Adrenal gland (tissue), 12 donors: ENCODE measurements around the gene PELI3. TPM values are rescaled to one million over a fixed set of nuclear protein-coding genes. Genes with fewer than 3 reads are reported as not detected.

Experiments
- DNase-seq, 7 donors: peaks; one replicate each; pipeline ENCODE4 v3.0.0-alpha.2; 2019 to 2020
- H3K27ac ChIP-seq, 5 donors: fragments of 200-600 bp; sonication (generic) in 4 of 5; 1 replicate in 3 of 5; 2 replicates in 2 of 5; pipeline versions ENCODE4 v1.5.1 to v1.8.0; 2016 to 2020; ENCODE audit warnings: mild to moderate bottlenecking in 1 of 5
- H3K27me3 ChIP-seq: fragments of 200-600 bp; 2 replicates; pipeline ENCODE4 v1.8.0; 2021
- H3K36me3 ChIP-seq, 2 donors: fragments of 200-600 bp; replicated peaks in 1 of 2; 1 replicate in 1 of 2; 2 replicates in 1 of 2; pipeline versions ENCODE4 v1.5.1 to v1.8.0; 2018 to 2022
- H3K4me1 ChIP-seq, 2 donors: fragments of 200-600 bp; replicated peaks in 1 of 2; 1 replicate in 1 of 2; 2 replicates in 1 of 2; pipeline versions ENCODE4 v1.5.1 to v1.8.0; 2018 to 2021
- H3K4me3 ChIP-seq, 4 donors: fragments of 200-600 bp; sonication (generic) in 3 of 4; one replicate each; pipeline ENCODE4 v1.5.1; 2016 to 2018
- H3K9me3 ChIP-seq, 3 donors: fragments of 200-600 bp; sonication (generic) in 1 of 3; replicated peaks in 1 of 3; 1 replicate in 2 of 3; 2 replicates in 1 of 3; pipeline versions ENCODE4 v1.5.1 to v1.8.0; 2016 to 2021
- CTCF ChIP-seq, 6 experiments: fragments of 450-650 bp in 4 of 6; fragments of 200-600 bp in 2 of 6; sonication (generic) in 1 of 6; IDR thresholded peaks; 1 replicate in 5 of 6; 2 replicates in 1 of 6; pipeline versions ENCODE4 v1.5.1 to v1.8.0; 2016 to 2021; ENCODE audit warnings: antibody characterized with exemption in 6 of 6, mild to moderate bottlenecking in 2 of 6, moderate library complexity in 1 of 6
- POLR2A ChIP-seq, 2 donors: fragments of 450-650 bp; IDR thresholded peaks; one replicate each; pipeline ENCODE4 v1.6.1; 2017; ENCODE audit warnings: antibody characterized with exemption in 2 of 2, mild to moderate bottlenecking in 2 of 2, moderate library complexity in 1 of 2
- WGBS, 4 donors: extraction: QIAGEN DNeasy Blood & Tissue Kit in 2 of 4; methylation state at CpG; one replicate each; pipeline versions ENCODE4 v1.1.5 to v1.1.7; 2013 to 2017; 5-methylcytosine and 5-hydroxymethylcytosine counted together
- intact Hi-C, 2 donors: fragments of 100-400 bp; cut with DNase I; formaldehyde crosslinking; loops; one replicate each; pipeline versions ENCODE4 v1.14.1 to v1.15.0; 2022 to 2023
- polyA plus RNA-seq, 3 donors: library from polyadenylated mRNA; stranded (reverse); fragments of 200-250 nt in 2 of 3; fragments of 350-450 nt in 1 of 3; fragmentation: Illumina TruSeq in 1 of 3; extraction: RNeasy Lipid Tissue Mini Kit (QIAGEN cat#74804) in 1 of 3; gene quantifications; one replicate each; pipeline ENCODE4 v1.2.3, GENCODE V29; 2013 to 2014
- total RNA-seq, 9 donors: library from RNA; depleted of rRNA in 4 of 9; stranded (reverse); fragments of >200 nt in 4 of 9; fragments of 120-200 nt in 1 of 9; fragmentation: NEBNext Ultra II Directional in 1 of 9; extraction: Animal tissue kit (Norgen Biotek cat#: 25700) in 1 of 9; gene quantifications; one replicate each; pipeline versions ENCODE4 v1.1.0 to v1.2.4, GENCODE V29; 2013 to 2023
- donor health status: healthy with polysubstance abuse.
- donor health status: Bipolar disorder and iron deficiency.
- donor health status: DM: yes; HTN: yes; CAD: no.
- donor health status: DM: no; HTN: no; CAD: no.
- donor health status: DM: no; HTN: no; CAD: no.
- donor health status: DM: yes; HTN: yes; CAD: no.

PELI3 gene
- total and polyA plus RNA-seq, 12 donors: 6.4 to 34.3 (median 19.0) TPM

- 24 to 41% (median 34%) methylated on average over 2 to 3 of the region's 3 CpGs for WGBS, 4 donors
- no peak overlapping the region for H3K4me3 ChIP-seq
- H3K27ac ChIP-seq: no peak overlapping the region
- H3K4me1 ChIP-seq: peaks cover 0 to 8% of the 10 kb centered on the region in 2 donors
- H3K36me3 ChIP-seq: no peaks in the 10 kb centered on the region
- H3K9me3 ChIP-seq: no peaks in the 10 kb centered on the region
- DNase-seq: no peak
- TF ChIP-seq CTCF (IDR thresholded peaks at IDR 0.05): no peak
- TF ChIP-seq POLR2A (IDR thresholded peaks at IDR 0.05): no peak
- no peaks in the 10 kb centered on the region for H3K27me3 ChIP-seq
- intact Hi-C loops: no loop called here
Measured at GRCh38 chr11:66418986-66419308, 47.8 kb upstream of the PELI3 start.

GRCh38 chr11:66419825-66420224 lies 46.9 kb upstream of the PELI3 start:
- intact Hi-C loops: no loop called here
- 2 to 3% (median 2%) methylated on average over 14 to 29 of the region's 30 CpGs for WGBS, 4 donors
- H3K4me1 ChIP-seq: peaks cover 0 to 8% of the 10 kb centered on the region in 2 donors
- no peak overlapping the region for H3K27ac ChIP-seq
- TF ChIP-seq POLR2A (IDR thresholded peaks at IDR 0.05) (no peak), CTCF (IDR thresholded peaks at IDR 0.05) (no peak)
- H3K36me3 ChIP-seq: no peaks in the 10 kb centered on the region
- no peaks in the 10 kb centered on the region for H3K27me3 ChIP-seq
- DNase-seq: no peak
- no peak overlapping the region for H3K4me3 ChIP-seq
- no peaks in the 10 kb centered on the region for H3K9me3 ChIP-seq

- DNase-seq: peak in 2 of 7 donors; percentile 43 to 68
- H3K4me3 ChIP-seq: no peak within 1 kb of the TSS
- H3K9me3 ChIP-seq: no peaks in the 10 kb centered on the region
- peaks cover 0 to 8% of the 10 kb centered on the region in 2 donors for H3K4me1 ChIP-seq
- H3K36me3 ChIP-seq: no peaks in the 10 kb centered on the region
- TF ChIP-seq POLR2A (IDR thresholded peaks at IDR 0.05) (no peak), CTCF (IDR thresholded peaks at IDR 0.05) (no peak)
- 4 to 7% (median 5%) methylated on average over 28 to 71 of the region's 71 CpGs for WGBS, 4 donors
- no peaks in the 10 kb centered on the region for H3K27me3 ChIP-seq
- intact Hi-C loops: no loop called here
- no peak within 1 kb of the TSS for H3K27ac ChIP-seq
Measured at GRCh38 chr11:66420671-66421476, 45.8 kb upstream of the PELI3 start, which contains the start of gene NPAS4. Gene NPAS4 (plus strand): TSS chr11:66421035. CDS start chr11:66421180, 145 bp downstream.

GRCh38 chr11:66421492-66422205 lies 45.1 kb upstream of the PELI3 start:
- no peaks in the 10 kb centered on the region for H3K27me3 ChIP-seq
- no peaks in the 10 kb centered on the region for H3K9me3 ChIP-seq
- TF ChIP-seq CTCF (IDR thresholded peaks at IDR 0.05) (no peak), POLR2A (IDR thresholded peaks at IDR 0.05) (no peak)
- WGBS, 4 donors: 10 to 18% (median 14%) methylated on average over 21 to 38 of the region's 38 CpGs
- H3K4me3 ChIP-seq: no peak overlapping the region
- DNase-seq: peak; percentile 90 to 96 (median 93)
- intact Hi-C loops: no loop called here
- no peaks in the 10 kb centered on the region for H3K36me3 ChIP-seq
- H3K4me1 ChIP-seq: peaks cover 0 to 8% of the 10 kb centered on the region in 2 donors
- no peak overlapping the region for H3K27ac ChIP-seq
